AG04449 (cell line): ENCODE data around the gene PEX14.

Experiments
- CTCF ChIA-PET: fragments of 350-600 bp; formaldehyde crosslinking; extraction: SDS; loops from one replicate; lab custom pipeline; 2021; ENCODE audit warnings: antibody characterized with exemption; lab: Yijun Ruan, JAX
- POLR2A ChIA-PET: fragments of 400-600, 350-600 bp; formaldehyde crosslinking; extraction: SDS; loops from one replicate; lab custom pipeline; 2020; ENCODE audit warnings: antibody characterized with exemption, inconsistent platforms; lab: Yijun Ruan, JAX
- DNase-seq: peaks from one replicate; pipeline ENCODE4 v3.0.0-alpha.2; 2010; ENCODE audit warnings: low read depth, low spot score
- H3K4me3 ChIP-seq: 2 replicates; pipeline ENCODE4 v1.5.1; 2011; ENCODE audit warnings: low read depth, mild to moderate bottlenecking, control low read depth, low read length
- TF ChIP-seq, protein P1 (sequence below): IDR thresholded peaks from one replicate; pipeline ENCODE4 v1.5.1; 2011; ENCODE audit warnings: mild to moderate bottlenecking, moderate library complexity, low read length, control low read depth, inconsistent platforms; ENCODE audit not compliant: insufficient read depth; ENCODE audit errors: missing control alignments

The PEX14 gene

DNA sequence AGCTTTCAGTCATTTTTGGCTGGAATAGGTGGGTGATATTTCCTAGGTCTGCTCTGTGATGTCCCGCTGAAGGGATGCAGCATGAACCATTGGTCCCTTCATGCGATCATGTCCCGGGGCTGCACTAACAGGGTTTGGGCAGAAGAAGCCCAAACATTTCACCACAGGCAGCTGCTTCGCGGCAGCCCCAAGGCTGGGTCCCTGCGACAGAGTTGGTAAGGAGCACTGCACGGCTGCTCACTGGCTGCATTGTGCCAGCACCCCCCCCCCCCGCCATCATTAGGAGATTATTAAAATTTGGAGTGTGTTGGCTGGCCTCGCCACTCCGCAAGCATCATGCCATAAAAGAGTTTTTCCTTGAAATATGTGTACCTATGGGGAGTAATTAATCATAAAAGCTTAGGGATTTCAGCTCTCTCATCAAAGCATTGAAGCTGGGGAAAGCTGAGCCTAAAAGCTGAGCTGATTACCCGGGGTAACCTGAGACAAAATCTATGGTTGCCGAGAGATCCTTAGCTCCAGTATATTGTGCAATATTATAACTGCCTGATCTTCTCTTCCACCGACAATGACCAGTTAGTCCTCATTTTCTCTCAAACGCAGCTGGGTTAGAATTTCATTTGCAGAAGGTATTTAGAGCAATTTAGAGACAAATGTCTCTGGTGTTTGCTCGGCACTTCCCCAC, 62.5 kb downstream of the PEX14 start:
- TF ChIP-seq, protein P1, sequence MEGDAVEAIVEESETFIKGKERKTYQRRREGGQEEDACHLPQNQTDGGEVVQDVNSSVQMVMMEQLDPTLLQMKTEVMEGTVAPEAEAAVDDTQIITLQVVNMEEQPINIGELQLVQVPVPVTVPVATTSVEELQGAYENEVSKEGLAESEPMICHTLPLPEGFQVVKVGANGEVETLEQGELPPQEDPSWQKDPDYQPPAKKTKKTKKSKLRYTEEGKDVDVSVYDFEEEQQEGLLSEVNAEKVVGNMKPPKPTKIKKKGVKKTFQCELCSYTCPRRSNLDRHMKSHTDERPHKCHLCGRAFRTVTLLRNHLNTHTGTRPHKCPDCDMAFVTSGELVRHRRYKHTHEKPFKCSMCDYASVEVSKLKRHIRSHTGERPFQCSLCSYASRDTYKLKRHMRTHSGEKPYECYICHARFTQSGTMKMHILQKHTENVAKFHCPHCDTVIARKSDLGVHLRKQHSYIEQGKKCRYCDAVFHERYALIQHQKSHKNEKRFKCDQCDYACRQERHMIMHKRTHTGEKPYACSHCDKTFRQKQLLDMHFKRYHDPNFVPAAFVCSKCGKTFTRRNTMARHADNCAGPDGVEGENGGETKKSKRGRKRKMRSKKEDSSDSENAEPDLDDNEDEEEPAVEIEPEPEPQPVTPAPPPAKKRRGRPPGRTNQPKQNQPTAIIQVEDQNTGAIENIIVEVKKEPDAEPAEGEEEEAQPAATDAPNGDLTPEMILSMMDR, result no peak
- ChIA-PET CTCF (interaction anchor here (1.4 to 4.6 kb wide), 4 partner anchors 9 to 330 kb away, joined by 3 to 22 read pairs (median 8); no protein-coding TSS in a partner anchor), POLR2A (no interaction called here)
- DNase-seq, result no peak
- H3K4me3 ChIP-seq, result no peak overlapping the region

DNA sequence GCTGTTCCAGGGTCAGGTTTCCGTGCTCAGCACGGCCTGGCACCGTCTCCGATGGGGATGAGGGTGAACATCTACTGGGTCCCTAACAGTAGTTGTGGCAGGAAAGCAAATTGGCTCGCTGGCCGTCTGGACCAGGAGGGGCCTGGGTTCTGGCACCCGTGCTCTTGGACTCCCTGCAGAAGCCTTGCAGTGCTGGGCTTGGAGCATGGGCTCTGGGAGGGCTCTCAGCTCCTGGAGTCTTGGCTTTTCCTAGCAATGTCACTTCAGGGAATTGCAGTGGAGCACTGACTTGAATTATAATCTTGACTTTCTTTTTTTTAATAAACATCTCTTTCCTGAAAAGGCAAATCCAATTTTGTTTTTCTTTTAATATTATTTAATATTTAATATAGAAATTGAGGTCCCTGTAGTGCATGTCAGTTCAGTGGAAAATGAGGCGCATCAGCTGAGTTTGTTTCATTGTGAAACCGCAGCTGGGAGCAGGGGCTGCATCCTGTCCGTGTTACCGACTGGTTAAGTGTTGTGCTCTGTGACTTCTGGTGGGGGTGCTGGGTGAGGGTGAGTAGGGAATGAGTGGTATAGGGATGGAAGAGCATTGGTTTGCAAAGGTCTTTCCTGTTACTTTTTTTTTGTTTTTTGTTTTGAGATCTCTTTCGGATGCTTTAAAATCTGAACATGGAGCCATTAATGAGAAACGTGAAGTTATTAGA, 64.1 kb downstream of the PEX14 start:
- ChIA-PET POLR2A (no interaction called here), CTCF (interaction anchor here (0.9 to 4.6 kb wide), 4 partner anchors 10 to 328 kb away, joined by 3 to 22 read pairs (median 8); no protein-coding TSS in a partner anchor)
- no peak for DNase-seq
- TF ChIP-seq, protein P1, result no peak
- H3K4me3 ChIP-seq, result no peak overlapping the region

DNA sequence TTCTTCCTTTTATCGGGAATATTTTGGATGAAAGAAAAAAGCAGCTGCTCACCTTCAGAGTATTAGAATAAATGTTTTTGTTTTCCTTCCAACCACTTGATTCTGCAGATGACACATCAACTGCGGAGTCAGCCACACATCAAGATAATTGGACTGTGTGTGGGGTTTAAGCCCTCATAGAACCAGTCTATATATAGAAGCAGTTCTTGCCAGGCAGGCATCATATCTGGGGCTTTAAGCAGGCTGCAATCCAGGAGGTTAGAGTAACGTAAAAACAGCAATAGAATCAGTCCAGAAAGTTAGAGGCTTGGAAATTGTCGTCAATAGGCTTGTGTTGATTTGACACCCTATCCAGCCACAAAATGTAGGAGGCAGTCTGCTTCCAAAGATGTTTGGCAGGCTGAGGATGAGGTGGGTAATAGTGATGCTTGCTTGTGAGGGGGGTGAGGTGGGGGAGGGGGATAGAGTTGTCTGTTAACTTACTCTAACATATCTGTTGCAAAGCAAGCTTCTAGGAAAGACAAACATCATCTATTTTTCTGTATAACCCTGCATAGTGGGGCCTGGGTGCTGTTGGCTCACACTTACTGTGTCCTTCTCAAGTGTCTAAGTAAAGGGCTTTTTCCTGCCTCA, 64.8 kb downstream of the PEX14 start:
- TF ChIP-seq, protein P1, result no peak

DNA sequence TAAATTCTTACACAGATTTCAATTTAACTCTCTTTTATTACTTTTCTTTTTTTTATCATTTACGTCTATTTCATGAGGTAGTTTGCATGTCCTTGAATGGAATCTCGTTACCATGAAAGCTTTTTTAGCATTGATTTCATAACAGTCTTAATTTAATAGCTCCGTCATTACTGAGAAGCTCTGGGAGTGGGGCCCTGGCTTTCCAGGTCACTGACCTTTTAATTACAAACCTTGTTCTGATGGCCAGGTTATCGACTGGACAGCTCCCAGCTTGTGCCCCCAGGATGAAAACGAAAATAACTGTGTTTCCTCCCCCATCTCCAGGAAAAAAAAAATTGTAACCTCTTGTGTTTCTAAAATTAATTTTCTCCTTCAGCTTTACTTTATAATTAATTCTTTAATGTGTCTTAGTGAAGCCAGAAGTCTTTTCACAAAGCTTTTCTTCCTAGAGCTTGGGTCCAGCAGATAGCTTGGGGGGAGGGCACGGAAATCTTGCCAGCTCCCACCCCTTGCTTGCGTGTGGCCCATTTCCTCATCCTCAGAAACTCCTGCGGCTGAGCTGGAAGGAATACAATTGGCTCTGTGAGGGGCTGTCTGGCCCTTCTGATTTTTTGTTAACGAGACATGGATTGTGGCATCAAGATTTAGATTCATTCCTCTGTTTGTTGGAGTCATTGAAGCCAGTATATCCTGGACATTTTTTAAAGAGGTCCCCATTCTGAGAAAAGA, 65.7 kb downstream of the PEX14 start:
- no peak overlapping the region for H3K4me3 ChIP-seq
- DNase-seq, result no peak
- POLR2A ChIA-PET, result interaction anchor here (0.6 to 1.1 kb wide), 2 partner anchors 10 to 32 kb away, joined by 3 read pairs; no protein-coding TSS in a partner anchor
- TF ChIP-seq, protein P1, result no peak
- CTCF ChIA-PET, result interaction anchor here (1.2 to 4.6 kb wide), 4 partner anchors 10 to 327 kb away, joined by 4 to 22 read pairs (median 6); no protein-coding TSS in a partner anchor

More for the DNA sequence above, 64.8 kb downstream of the PEX14 start:
- POLR2A ChIA-PET, result interaction anchor here (1.1 kb wide), 1 partner anchor 9 kb away, joined by 3 read pairs; no protein-coding TSS in a partner anchor
- no peak for DNase-seq
- no peak overlapping the region; the same call in 1 of the 2 replicates for H3K4me3 ChIP-seq
- CTCF ChIA-PET, result interaction anchor here (1.2 to 4.6 kb wide), 4 partner anchors 9 to 328 kb away, joined by 4 to 22 read pairs (median 10); no protein-coding TSS in a partner anchor

DNA sequence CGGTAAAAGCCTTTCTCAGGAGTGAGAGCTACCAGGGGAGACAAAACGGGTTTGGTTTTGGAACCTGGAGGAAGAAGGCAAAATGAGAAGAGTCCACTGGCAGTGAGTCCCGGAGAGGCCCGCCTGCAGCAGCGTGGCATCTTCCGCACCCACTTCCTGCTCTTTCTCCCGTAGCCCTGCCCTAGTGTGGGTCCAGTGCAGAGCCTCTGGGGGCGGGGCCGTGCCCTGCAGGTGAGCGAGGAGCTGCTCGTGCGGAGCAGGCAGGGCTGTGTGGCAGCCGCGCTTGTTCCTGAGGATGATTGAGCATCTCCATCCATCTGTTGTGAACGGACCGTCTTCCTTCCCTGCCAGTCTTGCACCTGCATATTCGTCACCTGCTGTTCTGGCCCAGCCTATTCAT, 66.5 kb downstream of the PEX14 start:
- DNase-seq, result no peak
- H3K4me3 ChIP-seq, result no peak overlapping the region
- ChIA-PET POLR2A (interaction anchor here (0.6 kb wide), 1 partner anchor 82 kb away, joined by 3 read pairs; no protein-coding TSS in a partner anchor), CTCF (interaction anchor here (1.2 to 1.5 kb wide), 2 partner anchors 33 to 326 kb away, joined by 4 read pairs; no protein-coding TSS in a partner anchor)
- TF ChIP-seq, protein P1, result no peak
